ENCODE results near the gene KLF5.
"Not testable (repeated sequence)": the region's sequence is repeated elsewhere in the genome, so short reads cannot be mapped to it uniquely, and the experiment has no call there.

Gene KLF5

DNA sequence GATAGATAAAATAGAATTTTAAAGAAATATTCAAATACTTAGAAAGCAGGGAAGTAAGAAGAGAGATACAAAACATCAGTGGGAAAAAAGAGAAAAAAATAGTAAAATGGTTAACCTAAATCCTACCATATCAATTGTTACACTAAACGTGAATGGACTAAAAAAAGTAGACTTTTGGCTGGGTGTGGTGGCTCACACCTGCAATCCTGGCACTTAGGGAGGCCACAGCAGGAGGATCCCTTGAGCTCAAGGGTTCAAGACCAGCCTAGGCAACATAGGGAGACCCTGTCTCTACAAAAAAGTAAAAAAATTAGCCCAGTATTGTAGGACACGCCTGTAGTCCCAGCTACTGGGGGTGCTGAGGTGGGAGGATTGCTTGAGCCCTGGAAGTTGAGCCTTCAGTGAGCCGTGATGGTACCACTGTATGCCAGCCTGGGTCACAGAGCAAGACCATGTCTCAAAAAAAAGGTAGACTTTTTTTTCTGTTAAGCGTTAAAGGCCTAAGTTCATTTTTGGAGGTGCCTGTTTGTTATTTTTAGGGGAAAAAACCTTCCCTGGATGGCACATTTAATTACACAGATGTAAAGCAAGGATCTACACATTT, 29.6 kb downstream of the KLF5 start:
- DNase-seq (ENCODE audit: low read depth in 2 of 2) = no peak

- DNase-seq (ENCODE audit: low read depth in 2 of 2) = no peak
These were observed 30.4 kb downstream of the KLF5 start for GRCh38 chr13:73089213-73089612.

GRCh38 chr13:73090116-73090822, 31.5 kb downstream of the KLF5 start:
- DNase-seq (ENCODE audit: low read depth in 2 of 2) = peak in 1 of 2 donors; percentile 2

GRCh38 chr13:73090823-73091187, 32.0 kb downstream of the KLF5 start:
- DNase-seq (ENCODE audit: low read depth in 2 of 2) = no peak

- no peak for DNase-seq (ENCODE audit: low read depth in 2 of 2)
These were observed 34.0 kb downstream of the KLF5 start for GRCh38 chr13:73092829-73093228.

DNA sequence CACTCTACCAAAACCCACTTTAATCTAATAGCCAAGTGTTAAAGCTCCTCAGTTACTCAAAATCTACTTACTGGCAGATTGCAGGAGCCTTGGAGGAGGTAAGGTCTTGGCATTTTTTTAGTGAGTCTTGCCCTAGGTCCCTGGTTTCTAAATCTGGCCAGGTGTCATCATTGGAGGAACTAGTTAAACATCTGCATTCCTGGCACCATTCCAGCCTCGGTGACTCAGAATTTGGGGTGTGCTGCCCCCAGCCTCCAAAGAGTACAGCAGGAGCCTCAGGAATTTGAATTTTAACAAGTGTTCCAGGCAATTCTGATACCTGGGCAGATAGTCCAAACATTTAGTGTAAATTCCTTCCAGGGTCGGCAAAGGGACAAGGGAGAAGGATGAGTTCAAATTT, 37.4 kb downstream of the KLF5 start:
- no peak for DNase-seq (ENCODE audit: low read depth in 2 of 2)

GRCh38 chr13:73096638-73097037, 37.8 kb downstream of the KLF5 start:
- DNase-seq (ENCODE audit: low read depth in 2 of 2) = no peak

- DNase-seq (ENCODE audit: low read depth in 2 of 2) = not testable (repeated sequence)
These were observed 42.0 kb downstream of the KLF5 start for GRCh38 chr13:73100781-73101180.

- DNase-seq (ENCODE audit: low read depth in 2 of 2) = no peak
These were observed 42.7 kb downstream of the KLF5 start for GRCh38 chr13:73101351-73102007.

- no peak for DNase-seq (ENCODE audit: low read depth in 2 of 2)
These were observed 44.4 kb downstream of the KLF5 start for GRCh38 chr13:73103238-73103637.

GRCh38 chr13:73106513-73107178, 47.8 kb downstream of the KLF5 start:
- no peak for DNase-seq (ENCODE audit: low read depth in 2 of 2)

GRCh38 chr13:73107481-73107880, 48.7 kb downstream of the KLF5 start:
- DNase-seq (ENCODE audit: low read depth in 2 of 2) = no peak

DNA sequence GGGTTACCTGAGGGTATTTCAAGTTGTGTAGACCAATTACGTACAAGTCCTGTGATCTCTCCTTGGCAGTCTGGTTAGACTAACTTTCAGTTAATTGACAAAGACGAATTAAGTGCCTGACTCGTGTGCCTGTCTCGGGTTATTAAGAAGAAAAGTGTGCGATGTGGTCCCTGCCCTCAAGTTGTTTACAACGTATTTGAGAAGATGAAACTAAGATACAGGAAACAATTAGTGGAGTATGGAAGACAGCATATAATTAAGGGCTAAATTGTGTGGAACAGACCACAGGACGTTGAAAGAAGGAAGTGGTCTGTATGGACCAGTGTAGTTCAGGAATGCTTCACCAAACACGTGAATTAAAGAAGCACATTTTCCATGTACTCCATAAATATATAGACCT, 49.2 kb downstream of the KLF5 start:
- no peak for DNase-seq (ENCODE audit: low read depth in 2 of 2)

DNA sequence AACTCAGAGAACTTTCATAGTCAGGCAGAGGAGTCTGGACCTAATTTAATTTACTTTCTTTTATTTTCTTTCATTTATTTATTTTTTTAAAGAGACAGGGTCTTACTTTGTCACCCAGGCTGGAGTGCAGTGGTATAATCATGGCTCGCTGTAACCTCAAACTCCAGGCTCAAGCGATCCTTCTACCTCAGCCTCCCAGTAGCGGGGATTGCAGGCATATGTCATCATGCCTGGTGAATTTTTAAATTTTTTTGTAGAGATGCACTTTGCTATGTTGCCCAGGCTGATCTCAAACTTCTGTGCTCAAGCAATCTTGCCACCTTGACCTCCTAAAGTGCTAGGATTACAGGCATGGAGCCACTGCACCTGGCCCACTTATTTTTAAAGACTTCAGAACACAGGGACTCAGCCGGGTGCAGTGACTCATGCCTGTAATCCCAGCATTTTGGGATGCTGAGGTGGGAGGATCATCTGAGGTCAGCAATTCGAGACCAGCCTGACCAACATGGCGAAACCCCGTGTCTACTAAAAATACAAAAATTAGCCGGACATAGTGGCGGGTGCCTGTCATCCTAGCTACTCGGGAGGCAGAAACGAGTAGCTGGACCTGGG, 50.6 kb downstream of the KLF5 start:
- no peak for DNase-seq (ENCODE audit: low read depth in 2 of 2)

DNA sequence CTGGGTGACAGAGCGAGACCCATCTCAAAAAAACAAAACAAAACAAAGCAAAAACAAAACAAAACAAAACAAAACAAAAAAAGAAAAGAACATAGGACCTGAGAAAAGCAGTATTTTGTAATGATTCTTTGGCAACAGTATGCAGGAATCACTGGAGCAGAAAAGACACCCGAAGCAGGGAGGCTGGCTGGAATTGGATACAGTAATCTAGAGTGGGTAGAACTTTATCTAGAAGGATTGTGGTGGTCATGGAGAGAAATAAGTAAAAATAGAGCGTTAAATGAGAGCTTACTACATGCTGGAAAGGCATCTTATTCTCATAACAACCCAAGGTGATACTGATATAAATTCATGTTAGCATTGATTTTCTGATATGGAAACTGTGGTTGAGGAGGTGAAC, 51.2 kb downstream of the KLF5 start:
- DNase-seq (ENCODE audit: low read depth in 2 of 2) = no peak

DNA sequence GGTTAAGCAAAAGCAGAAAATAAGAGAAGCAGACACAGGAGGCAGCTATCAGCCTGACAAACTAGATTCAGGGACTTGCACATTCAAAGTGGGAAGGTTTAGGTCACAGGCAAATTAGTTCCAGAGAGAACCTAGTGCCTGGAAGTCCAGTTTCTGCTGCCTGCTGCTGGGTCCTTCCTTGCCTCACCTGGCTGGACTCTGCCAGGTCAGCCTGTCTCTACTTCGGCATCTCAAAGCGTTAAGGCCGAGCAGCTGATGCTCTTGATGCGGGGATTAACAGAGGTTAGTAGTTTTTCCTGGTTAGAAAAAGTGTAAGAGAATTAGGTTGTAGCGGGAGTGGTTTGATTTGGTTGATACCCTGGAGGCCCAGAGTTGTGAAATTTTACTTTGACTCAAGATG, 52.0 kb downstream of the KLF5 start:
- no peak for DNase-seq (ENCODE audit: low read depth in 2 of 2)

GRCh38 chr13:73111331-73111730, 52.5 kb downstream of the KLF5 start:
- DNase-seq (ENCODE audit: low read depth in 2 of 2) = no peak

DNA sequence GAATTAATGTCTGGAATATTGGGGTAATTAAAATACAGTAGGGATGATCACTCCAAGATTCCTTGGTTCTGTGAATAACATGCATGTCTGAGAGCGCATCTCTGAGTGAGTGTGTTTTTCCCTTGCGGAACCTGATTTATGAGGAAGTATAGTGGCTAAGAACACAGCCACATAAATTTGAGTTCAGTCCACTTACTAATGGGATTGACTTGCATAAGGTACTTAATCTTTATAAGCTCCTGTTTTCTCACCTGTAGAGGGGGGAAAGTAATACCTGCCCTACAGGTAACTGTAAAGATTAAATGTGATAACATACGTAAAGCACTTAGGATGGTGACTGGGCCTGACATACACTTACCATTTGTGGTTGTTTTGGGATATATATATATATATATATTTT, 60.8 kb downstream of the KLF5 start:
- DNase-seq (ENCODE audit: low read depth in 2 of 2) = no peak

Measured in stimulated activated CD4-positive, alpha-beta T cell treated with anti-CD3 and anti-CD28 coated beads, Interleukin-4, amount 100 ng/mL, for 48 hours (primary cell).